Glutamatergic neuron (in vitro differentiated cells): Measurements from ENCODE around the gene PIGW. TPM values are rescaled to one million over a fixed set of nuclear protein-coding genes. Genes with fewer than 3 reads are reported as not detected.

Experiments used
- DNase-seq: peaks from one replicate; pipeline ENCODE4 v3.0.0; 2022
- H3K27ac Mint-ChIP-seq: one replicate; pipeline ENCODE4 v1.8.0; 2020; ENCODE audit warnings: mild to moderate bottlenecking, mixed read lengths, inconsistent platforms; ENCODE audit not compliant: unreplicated experiment
- H3K27me3 Mint-ChIP-seq: one replicate; pipeline ENCODE4 v1.8.0; 2020; ENCODE audit warnings: mild to moderate bottlenecking, moderate library complexity, mixed read lengths, inconsistent platforms; ENCODE audit not compliant: unreplicated experiment
- H3K36me3 Mint-ChIP-seq: one replicate; pipeline ENCODE4 v1.8.0; 2020; ENCODE audit warnings: mild to moderate bottlenecking, mixed read lengths, inconsistent platforms; ENCODE audit not compliant: unreplicated experiment
- H3K4me1 Mint-ChIP-seq: one replicate; pipeline ENCODE4 v1.8.0; 2020; ENCODE audit warnings: mild to moderate bottlenecking, low read depth, mixed read lengths, inconsistent platforms; ENCODE audit not compliant: unreplicated experiment
- H3K4me3 Mint-ChIP-seq: one replicate; pipeline ENCODE4 v1.8.0; 2020; ENCODE audit warnings: mild to moderate bottlenecking, mixed read lengths, inconsistent platforms; ENCODE audit not compliant: unreplicated experiment
- H3K9me3 Mint-ChIP-seq: one replicate; pipeline ENCODE4 v1.8.0; 2020; ENCODE audit warnings: mild to moderate bottlenecking, moderate library complexity, mixed read lengths, inconsistent platforms; ENCODE audit not compliant: unreplicated experiment
- CTCF ChIP-seq: fragments of 200-600 bp; sonication (generic); IDR thresholded peaks from one replicate; pipeline ENCODE4 v1.5.0; 2021; ENCODE audit not compliant: partially characterized antibody, unreplicated experiment
- total RNA-seq: library from RNA; stranded (reverse); fragmentation: NEBNext Ultra II Directional; extraction: Animal tissue kit (Norgen Biotek cat#: 25700); gene quantifications from one replicate; pipeline ENCODE4 v1.2.1, GENCODE V29; 2021; ENCODE audit not compliant: unreplicated experiment

PIGW gene
- total RNA-seq, 1 donor from 2014 or later = 10.6 TPM

- no peak for TF ChIP-seq CTCF
- Mint-ChIP-seq H3K27me3 (peaks cover 13% of the 10 kb centered on the region), H3K4me1 (peaks cover 22% of the 10 kb centered on the region), H3K27ac (no peak overlapping the region), H3K4me3 (no peak overlapping the region), H3K9me3 (peaks cover 4% of the 10 kb centered on the region), H3K36me3 (no peaks in the 10 kb centered on the region)
- no peak for DNase-seq
Measured at GRCh38 chr17:36509272-36509985, 25.4 kb upstream of the PIGW start.

GRCh38 chr17:36510636-36511035, 24.2 kb upstream of the PIGW start:
- Mint-ChIP-seq H3K27me3 (peaks cover 9% of the 10 kb centered on the region), H3K36me3 (no peaks in the 10 kb centered on the region), H3K27ac (peak overlapping the region; percentile 72), H3K4me1 (peaks cover 15% of the 10 kb centered on the region), H3K9me3 (peaks cover 4% of the 10 kb centered on the region), H3K4me3 (no peak overlapping the region)
- no peak for TF ChIP-seq CTCF
- DNase-seq = no peak

- no peaks in the 10 kb centered on the region for H3K36me3 Mint-ChIP-seq
- H3K27me3 Mint-ChIP-seq = peaks cover 6% of the 10 kb centered on the region
- DNase-seq = no peak
- peaks cover 4% of the 10 kb centered on the region for H3K9me3 Mint-ChIP-seq
- no peak overlapping the region for H3K4me3 Mint-ChIP-seq
- peaks cover 10% of the 10 kb centered on the region for H3K4me1 Mint-ChIP-seq
- no peak for TF ChIP-seq CTCF
- H3K27ac Mint-ChIP-seq = no peak overlapping the region
Measured at GRCh38 chr17:36511216-36511615, 23.6 kb upstream of the PIGW start.

GRCh38 chr17:36512641-36513040, 22.1 kb upstream of the PIGW start:
- no peaks in the 10 kb centered on the region for H3K36me3 Mint-ChIP-seq
- peaks cover 6% of the 10 kb centered on the region for H3K27me3 Mint-ChIP-seq

More at GRCh38 chr17:36512641-36513040, 22.1 kb upstream of the PIGW start:
- no peak for DNase-seq
- no peak overlapping the region for H3K4me3 Mint-ChIP-seq
- H3K4me1 Mint-ChIP-seq = peaks cover 8% of the 10 kb centered on the region
- no peak for TF ChIP-seq CTCF
- no peak overlapping the region for H3K27ac Mint-ChIP-seq
- peaks cover 4% of the 10 kb centered on the region for H3K9me3 Mint-ChIP-seq
